HG03571 (cell line): ENCODE data around the gene DCLRE1B.

Experiments used
- ATAC-seq: cut with Tn5 transposase; IDR thresholded peaks from one replicate; pipeline ENCODE4 v1.9.1; 2021; ENCODE audit not compliant: unreplicated experiment

Gene DCLRE1B

DNA sequence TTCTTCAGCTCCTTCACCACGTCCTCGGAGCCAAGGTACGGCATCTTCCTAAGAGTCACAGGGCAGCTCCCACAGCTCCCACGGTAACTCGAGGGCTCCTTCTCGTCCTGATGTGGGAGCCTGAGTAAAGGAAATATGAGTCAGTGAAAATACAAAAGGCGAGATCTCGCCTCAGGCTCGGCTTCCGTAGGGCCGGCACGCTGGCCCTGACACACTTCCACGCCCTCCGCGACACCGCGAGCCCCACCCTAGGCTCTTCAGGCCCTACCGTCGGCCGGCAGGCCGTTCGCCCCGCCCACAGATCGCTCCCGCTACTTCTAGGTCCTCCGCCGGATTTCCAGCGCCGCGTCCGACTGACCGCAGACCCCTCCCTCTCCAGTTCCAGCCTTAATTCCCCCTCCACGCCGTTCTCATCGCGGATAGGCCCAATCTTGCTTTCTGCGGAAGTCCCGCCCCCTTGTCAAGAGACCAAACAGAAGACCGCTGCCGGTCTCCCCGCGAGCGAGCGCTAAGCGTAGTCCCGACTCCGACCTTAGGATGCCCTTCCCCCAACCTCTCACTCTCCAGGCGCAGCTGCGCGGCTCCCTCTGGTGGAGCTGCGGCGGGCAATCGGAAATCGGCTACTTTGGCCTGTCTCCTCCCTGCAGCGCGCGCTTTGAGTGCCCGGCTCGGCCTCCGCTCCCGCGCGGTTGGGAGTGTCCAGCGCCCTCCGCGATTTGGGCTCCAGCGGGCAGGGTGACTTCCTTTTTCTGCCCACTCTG, at the start of gene DCLRE1B, which contains the start of gene AP4B1:
TSS of gene DCLRE1B (plus strand) at position 653 of the 761 bp plus-strand sequence. CDS start 261 bp downstream, outside the sequence.
TSS of gene AP4B1 (minus strand) at position 126 of the 761 bp plus-strand sequence. CDS start at position 44, 82 bp downstream.
- ATAC-seq: peak; percentile 90

- ATAC-seq: no peak
These were observed 49.3 kb upstream of the DCLRE1B start for GRCh38 chr1:113855630-113856400.

GRCh38 chr1:113856401-113856790, 48.7 kb upstream of the DCLRE1B start:
- no peak for ATAC-seq

DNA sequence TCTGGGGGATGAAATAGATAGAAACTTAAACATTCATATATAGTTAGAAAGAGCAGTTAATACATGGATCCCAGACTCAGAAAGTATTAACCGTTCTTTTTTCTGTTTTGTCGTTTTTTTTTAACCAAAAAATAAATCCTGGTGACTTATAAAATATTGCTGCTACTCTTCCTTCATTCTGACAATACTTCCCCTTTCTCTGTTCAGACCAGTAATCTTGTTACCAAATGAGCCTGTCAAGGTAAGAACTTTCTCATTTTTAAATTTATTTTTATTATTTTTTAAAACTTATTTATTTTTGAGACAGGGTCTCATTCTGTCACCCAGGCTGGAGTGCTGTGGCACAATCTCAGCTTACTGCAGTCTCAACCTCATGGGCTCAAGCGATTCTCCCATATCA, 47.4 kb upstream of the DCLRE1B start:
- ATAC-seq: no peak

- ATAC-seq: no peak
These were observed 46.7 kb upstream of the DCLRE1B start for GRCh38 chr1:113858418-113858817.

- ATAC-seq: no peak
These were observed 46.1 kb upstream of the DCLRE1B start for GRCh38 chr1:113858982-113859381.

GRCh38 chr1:113859478-113860175, 45.5 kb upstream of the DCLRE1B start:
- ATAC-seq: peak; percentile 78

DNA sequence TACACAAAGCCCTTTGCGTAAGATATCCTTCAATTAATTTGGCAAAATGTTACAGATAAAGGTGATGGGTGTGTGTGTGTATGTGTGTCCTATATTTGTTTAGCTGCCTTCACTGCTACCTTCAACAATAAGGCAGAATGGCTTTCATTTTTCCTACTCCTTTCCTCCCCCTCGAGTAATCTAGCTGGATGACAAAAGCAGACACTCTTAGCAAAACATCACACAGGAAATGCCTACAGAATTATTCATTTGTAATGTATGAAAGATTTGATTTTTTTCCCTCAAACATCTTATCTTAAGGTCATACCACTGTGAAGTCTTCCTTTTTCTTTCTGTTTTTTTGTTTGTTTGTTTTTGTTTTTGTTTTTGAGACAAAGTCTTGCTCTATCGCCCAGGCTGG, 44.2 kb upstream of the DCLRE1B start:
- no peak for ATAC-seq

GRCh38 chr1:113861641-113862040, 43.5 kb upstream of the DCLRE1B start:
- ATAC-seq: no peak

DNA sequence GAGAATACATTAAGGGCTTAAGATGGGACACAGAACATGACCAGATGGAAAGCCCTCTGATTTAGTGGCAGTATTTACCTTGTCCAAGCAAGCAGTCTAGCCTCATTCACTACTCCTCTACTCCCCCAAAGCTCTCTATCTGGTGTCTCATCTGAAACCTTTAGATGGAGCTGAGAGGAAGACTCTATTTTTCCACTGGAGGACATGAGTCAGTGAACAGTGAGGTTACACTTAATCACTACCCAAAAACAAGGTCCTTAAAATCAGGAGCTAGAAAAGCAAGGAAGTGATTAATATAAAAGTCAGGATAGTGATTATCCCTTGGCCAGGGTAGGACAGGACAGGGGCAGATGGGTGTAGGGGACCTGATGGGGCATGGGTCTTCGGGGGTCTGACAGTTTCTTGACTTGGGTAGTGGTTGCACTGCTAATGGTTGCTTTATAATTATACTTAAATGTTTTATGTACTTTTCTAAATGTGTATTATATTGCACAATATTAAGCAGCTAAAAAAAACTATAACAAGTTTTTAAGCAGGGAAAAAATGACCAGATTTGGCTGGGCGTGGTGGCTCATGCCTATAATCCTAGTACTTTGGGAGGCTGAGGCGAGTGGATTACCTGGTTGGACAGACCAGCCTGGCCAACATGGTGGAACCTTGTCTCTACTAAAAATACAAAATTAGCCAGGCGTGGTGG, 36.6 kb upstream of the DCLRE1B start:
- no peak for ATAC-seq

DNA sequence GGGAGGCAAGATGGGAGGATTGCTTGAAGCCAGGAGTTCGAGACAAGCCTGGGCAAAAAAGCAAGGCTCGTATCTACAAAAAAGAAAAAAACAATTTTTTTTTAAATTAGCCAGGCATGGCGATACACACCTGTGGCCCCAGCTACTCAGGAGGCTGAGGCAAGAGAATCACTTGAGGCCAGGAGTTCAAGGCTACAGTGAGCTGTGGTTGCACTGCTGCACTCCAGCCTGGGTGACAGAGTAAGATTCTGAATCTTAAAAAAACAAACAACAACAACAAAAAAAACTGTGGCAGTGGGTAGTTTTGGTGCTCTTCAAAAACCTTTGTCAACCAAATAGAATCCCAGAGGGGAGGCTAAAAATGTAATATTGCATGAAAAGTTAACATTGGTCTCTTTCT, 34.3 kb upstream of the DCLRE1B start:
- ATAC-seq: no peak

- peak; percentile 86 for ATAC-seq
These were observed 33.5 kb upstream of the DCLRE1B start, which contains the start of gene PTPN22 for GRCh38 chr1:113871597-113872113. PTPN22 (minus strand) TSS chr1:113871712.

DNA sequence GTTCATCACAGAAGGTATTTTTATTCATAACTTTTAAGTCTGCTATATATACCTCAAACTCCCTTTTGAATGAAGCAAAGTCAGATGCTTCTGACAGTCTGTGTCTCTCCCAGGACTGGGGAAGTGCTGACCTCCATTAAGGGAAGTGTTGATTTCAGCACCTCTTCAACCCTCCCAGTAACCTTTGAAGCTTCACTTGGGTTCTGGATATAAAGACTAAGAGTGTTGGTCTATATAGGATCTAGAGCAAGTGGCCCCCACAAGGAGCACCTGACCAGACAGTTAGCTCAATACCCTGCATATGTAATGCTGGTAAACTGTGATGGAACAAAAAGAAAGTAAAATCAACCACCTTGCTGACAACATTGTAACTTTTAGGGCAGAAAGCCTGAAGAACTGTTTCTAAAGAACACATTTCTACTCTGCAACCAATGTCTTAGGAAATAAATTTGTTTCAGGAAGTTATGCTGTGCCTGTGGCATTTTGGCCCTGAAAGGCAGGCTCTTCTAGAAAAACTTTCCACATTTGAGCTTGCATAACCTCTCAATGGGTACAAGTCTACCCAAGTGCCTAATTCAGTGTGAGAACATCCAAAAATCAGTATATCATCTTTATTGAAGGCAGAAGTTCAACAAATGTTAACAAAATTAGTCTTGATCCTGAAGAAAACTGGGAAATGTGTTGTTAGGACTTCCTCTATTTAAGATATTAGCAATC, 32.7 kb upstream of the DCLRE1B start:
- ATAC-seq: no peak

DNA sequence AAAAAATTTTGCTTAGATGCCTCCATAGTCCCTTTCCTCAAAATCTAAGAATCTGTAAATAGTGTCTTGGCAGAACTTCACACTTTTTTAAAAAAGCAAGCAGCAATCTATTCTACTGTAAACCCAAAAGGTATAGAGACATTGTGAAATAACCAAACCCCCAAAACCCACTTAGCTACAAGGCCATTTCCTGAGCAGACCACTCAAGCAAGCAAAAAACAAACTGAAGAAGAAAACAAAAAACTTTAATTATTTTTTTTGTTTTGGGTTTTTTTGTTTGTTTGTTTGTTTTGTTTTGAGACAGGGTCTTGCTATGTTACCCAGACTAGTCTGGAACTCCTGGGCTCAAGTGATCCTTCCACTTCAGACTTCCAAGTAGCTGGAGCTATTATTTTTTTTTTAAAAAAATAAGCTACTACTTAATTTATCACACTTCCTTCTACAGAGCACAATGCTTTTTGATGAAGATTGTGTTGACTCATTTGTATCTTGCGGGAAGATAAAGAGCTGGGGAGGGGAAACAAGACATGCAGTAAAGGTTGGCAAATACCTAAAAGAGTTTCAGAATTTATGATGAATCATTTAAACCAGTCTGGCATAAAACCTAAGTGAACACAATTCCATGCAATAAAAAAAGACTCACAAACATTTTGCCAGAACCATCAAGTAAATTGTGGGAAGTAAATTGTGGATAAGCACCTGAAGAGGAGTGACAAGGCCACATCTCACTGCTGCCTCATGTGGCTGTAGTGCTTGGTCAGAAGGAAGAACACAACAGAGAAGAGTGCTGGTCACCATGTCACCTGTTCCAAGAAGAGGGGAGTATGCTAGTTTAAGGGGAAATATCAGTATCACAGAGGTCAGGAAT, 30.9 kb upstream of the DCLRE1B start:
- no peak for ATAC-seq

GRCh38 chr1:113875714-113876113, 29.4 kb upstream of the DCLRE1B start:
- ATAC-seq: peak; percentile 45

DNA sequence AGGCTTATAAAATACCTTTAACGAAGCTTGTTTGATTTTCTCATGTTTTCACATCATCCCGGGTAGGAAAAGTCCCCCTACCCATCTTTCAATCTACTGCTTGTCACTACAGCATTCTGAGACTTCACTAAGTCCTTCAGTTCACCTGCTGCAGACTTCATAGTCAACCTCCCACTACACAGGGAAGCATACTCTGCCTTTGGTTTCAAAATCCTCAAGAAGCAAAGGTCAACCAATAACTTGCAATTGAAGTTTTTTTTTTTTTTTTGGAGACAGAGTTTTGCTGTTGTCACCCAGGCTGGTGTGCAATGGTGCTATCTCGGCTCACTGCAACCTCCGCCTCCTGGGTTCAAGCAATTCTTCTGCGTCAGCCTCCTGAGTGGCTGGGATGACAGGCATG, 28.9 kb upstream of the DCLRE1B start:
- no peak for ATAC-seq

- ATAC-seq: no peak
These were observed 25.4 kb upstream of the DCLRE1B start for GRCh38 chr1:113879739-113880038.

GRCh38 chr1:113881661-113882060, 23.5 kb upstream of the DCLRE1B start:
- no peak for ATAC-seq
